OCI-LY3 (cell line): Measurements from ENCODE around the gene RBBP8.
"Not testable (repeated sequence)": the region's sequence is repeated elsewhere in the genome, so short reads cannot be mapped to it uniquely, and the experiment has no call there.

ENCODE experiments used
- H2AFZ ChIP-seq: fragments of 200-600, 300-600 bp; shearing (Covaris generic); 2 replicates; pipeline ENCODE4 v1.6.0; 2014; ENCODE audit warnings: antibody characterized with exemption, low read depth, low read length
- H3K27ac ChIP-seq: fragments of 200-600, 300-600 bp; sonication (generic); 2 replicates; pipeline ENCODE4 v1.5.1; 2014; ENCODE audit warnings: mild to moderate bottlenecking, low read length, moderate library complexity, mixed read lengths
- H3K27me3 ChIP-seq: fragments of 200-600, 300-600 bp; sonication (generic); 2 replicates; pipeline ENCODE4 v1.6.1; 2014; ENCODE audit warnings: low read depth, low read length, mixed read lengths
- H3K36me3 ChIP-seq: fragments of 200-600, 300-600 bp; sonication (generic); replicated peaks from 2 replicates; pipeline ENCODE3; 2014; ENCODE audit warnings: low read depth, low read length, mixed read lengths
- H3K4me1 ChIP-seq: fragments of 300-600, 200-600 bp; sonication (generic); 2 replicates; pipeline ENCODE4 v1.6.1; 2014; ENCODE audit warnings: low read length, mixed read lengths
- H3K4me2 ChIP-seq: fragments of 200-600, 300-600 bp; sonication (generic); 2 replicates; pipeline ENCODE4 v1.6.1; 2014; ENCODE audit warnings: low read length, mixed read lengths
- H3K4me3 ChIP-seq: fragments of 300-600, 200-600 bp; sonication (generic); 2 replicates; pipeline ENCODE4 v1.5.1; 2014; ENCODE audit warnings: antibody characterized with exemption, mild to moderate bottlenecking, low read length, moderate library complexity
- H3K79me2 ChIP-seq: fragments of 300-600, 200-600 bp; shearing (Covaris generic); 2 replicates; pipeline ENCODE4 v1.6.1; 2014; ENCODE audit warnings: mild to moderate bottlenecking, low read length, mixed read lengths
- H3K9ac ChIP-seq: fragments of 300-600, 200-600 bp; shearing (Covaris generic); 2 replicates; pipeline ENCODE4 v1.6.0; 2014; ENCODE audit warnings: mild to moderate bottlenecking, low read length, moderate library complexity
- H3K9me3 ChIP-seq: fragments of 200-600, 300-600 bp; shearing (Covaris generic); 2 replicates; pipeline ENCODE4 v1.6.1; 2014; ENCODE audit warnings: low read length, mixed read lengths; ENCODE audit not compliant: insufficient read depth
- H4K20me1 ChIP-seq: fragments of 200-600, 300-600 bp; sonication (generic); 2 replicates; pipeline ENCODE4 v1.6.1; 2016; ENCODE audit warnings: low read length, mixed read lengths; ENCODE audit not compliant: insufficient read depth
- CTCF ChIP-seq: fragments of 200-600, 300-600 bp; sonication (generic); IDR thresholded peaks from 2 replicates; pipeline ENCODE4 v1.5.1; 2014; ENCODE audit warnings: antibody characterized with exemption, low read length, low read depth
- EZH2phosphoT487 ChIP-seq: fragments of 200-600 bp; shearing (Covaris generic); IDR thresholded peaks from 2 replicates; pipeline ENCODE4 v1.6.1; 2018; ENCODE audit warnings: antibody characterized with exemption, mixed run types, low read depth

The RBBP8 gene

GRCh38 chr18:22946217-22946616 lies 13.1 kb downstream of the RBBP8 start:
- Histone ChIP-seq H3K4me1 (peaks cover 20% of the 10 kb centered on the region), H3K36me3 (peaks cover 30% of the 10 kb centered on the region), H3K27me3 (no peaks in the 10 kb centered on the region), H3K4me3 (no peak overlapping the region), H3K79me2 (no peaks in the 10 kb centered on the region; the same call in 1 of the 2 replicates), H3K9ac (no peak overlapping the region), H3K9me3 (no peaks in the 10 kb centered on the region), H4K20me1 (no peaks in the 10 kb centered on the region), H2AFZ (no peak overlapping the region), H3K4me2 (no peak overlapping the region), H3K27ac (peak overlapping the region; percentile 3; the same call in 1 of the 2 replicates)
- TF ChIP-seq EZH2phosphoT487, result no peak
- TF ChIP-seq CTCF, result no peak

- no peak overlapping the region for H3K9ac ChIP-seq
- H3K27ac ChIP-seq, result no peak overlapping the region
- H2AFZ ChIP-seq, result no peak overlapping the region
- H3K27me3 ChIP-seq, result no peaks in the 10 kb centered on the region
- TF ChIP-seq EZH2phosphoT487 (no peak), CTCF (no peak)
- H3K9me3 ChIP-seq, result no peaks in the 10 kb centered on the region
- peaks cover 36% of the 10 kb centered on the region for H3K36me3 ChIP-seq
- H4K20me1 ChIP-seq, result no peaks in the 10 kb centered on the region
- H3K4me1 ChIP-seq, result peaks cover 26% of the 10 kb centered on the region
- no peak overlapping the region for H3K4me2 ChIP-seq
- no peaks in the 10 kb centered on the region; the same call in 1 of the 2 replicates for H3K79me2 ChIP-seq
- no peak overlapping the region for H3K4me3 ChIP-seq
These were observed 13.7 kb downstream of the RBBP8 start for GRCh38 chr18:22946846-22947245.

- no peak overlapping the region for H2AFZ ChIP-seq
- no peaks in the 10 kb centered on the region; the same call in 1 of the 2 replicates for H3K79me2 ChIP-seq
- TF ChIP-seq EZH2phosphoT487, result no peak
- TF ChIP-seq CTCF, result no peak
- peaks cover 23% of the 10 kb centered on the region for H3K4me1 ChIP-seq
- H3K27me3 ChIP-seq, result no peaks in the 10 kb centered on the region
- H4K20me1 ChIP-seq, result no peaks in the 10 kb centered on the region
- H3K9me3 ChIP-seq, result no peaks in the 10 kb centered on the region
- no peak overlapping the region for H3K4me3 ChIP-seq
- peak overlapping the region; percentile 29 for H3K4me2 ChIP-seq
- H3K27ac ChIP-seq, result no peak overlapping the region
- peaks cover 48% of the 10 kb centered on the region for H3K36me3 ChIP-seq
- H3K9ac ChIP-seq, result no peak overlapping the region
These were observed 18.7 kb downstream of the RBBP8 start for GRCh38 chr18:22951823-22952222.

GRCh38 chr18:22952525-22952924 lies 19.4 kb downstream of the RBBP8 start:
- H3K27me3 ChIP-seq, result no peaks in the 10 kb centered on the region
- H3K4me2 ChIP-seq, result no peak overlapping the region
- H3K9ac ChIP-seq, result no peak overlapping the region
- H2AFZ ChIP-seq, result no peak overlapping the region
- TF ChIP-seq EZH2phosphoT487, result no peak
- no peak for TF ChIP-seq CTCF
- no peaks in the 10 kb centered on the region; the same call in 1 of the 2 replicates for H3K79me2 ChIP-seq
- H3K4me3 ChIP-seq, result no peak overlapping the region
- H3K4me1 ChIP-seq, result peaks cover 23% of the 10 kb centered on the region
- peaks cover 49% of the 10 kb centered on the region for H3K36me3 ChIP-seq
- no peaks in the 10 kb centered on the region for H3K9me3 ChIP-seq
- H4K20me1 ChIP-seq, result no peaks in the 10 kb centered on the region
- no peak overlapping the region for H3K27ac ChIP-seq

- not testable (repeated sequence) for H3K79me2 ChIP-seq
- H3K4me1 ChIP-seq, result peaks cover 27% of the 10 kb centered on the region
These were observed 20.9 kb downstream of the RBBP8 start for GRCh38 chr18:22953982-22954381.

More at GRCh38 chr18:22953982-22954381, 20.9 kb downstream of the RBBP8 start:
- peaks cover 55% of the 10 kb centered on the region for H3K36me3 ChIP-seq
- H4K20me1 ChIP-seq, H3K9me3 ChIP-seq, H3K4me2 ChIP-seq, H3K27ac ChIP-seq, H3K9ac ChIP-seq, H2AFZ ChIP-seq, H3K27me3 ChIP-seq, H3K4me3 ChIP-seq: not testable (repeated sequence)
